ENCODE data around the gene CYB5RL.
A peak's percentile ranks its signal among the peaks of the same experiment; 100 is the strongest.

Gene CYB5RL

DNA sequence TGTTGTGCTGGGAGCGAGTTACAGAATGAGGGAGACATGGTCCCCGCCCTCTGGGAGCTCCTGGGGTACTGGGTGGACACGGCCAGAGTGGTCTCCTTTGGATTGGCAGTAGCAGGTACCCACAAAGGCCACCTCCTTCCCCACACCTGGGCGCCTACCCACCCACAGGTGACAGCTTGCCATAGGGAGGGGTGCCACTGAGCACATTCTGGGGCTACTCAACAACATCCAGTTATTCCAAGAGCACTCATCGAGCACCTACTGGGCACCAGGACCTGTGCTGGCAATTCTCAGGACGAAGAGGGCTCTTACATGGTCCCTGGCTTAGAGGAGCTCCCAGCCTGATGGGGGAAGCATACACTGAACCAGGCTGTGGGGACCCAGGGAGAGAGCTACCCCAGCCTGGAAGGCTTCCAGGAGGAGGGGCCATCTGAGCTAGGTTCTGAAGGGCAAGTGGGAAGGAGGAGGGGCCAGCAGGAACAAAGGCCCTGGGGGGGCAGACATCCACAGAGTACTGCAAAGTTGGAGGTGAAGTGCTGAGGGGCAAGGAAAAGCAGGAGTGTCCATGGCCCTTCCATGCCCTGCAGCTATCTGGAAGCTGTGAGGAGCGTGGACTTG lies 22.1 kb upstream of the CYB5RL start:
- H3K9ac ChIP-seq (ENCODE audit: low read depth, low read length), result no peak overlapping the region
- DNase-seq (peak; percentile 40), ATAC-seq (ENCODE audit: insufficient read depth, low read depth) (peak; percentile 49; the same call in 2 of the 3 replicates)
- H3K4me1 ChIP-seq (ENCODE audit: insufficient read depth, low read length), result no peaks in the 10 kb centered on the region
- H3K27me3 ChIP-seq (ENCODE audit: insufficient read depth, low read length, poor library complexity), result no peaks in the 10 kb centered on the region
- peaks cover 61% of the 10 kb centered on the region for H3K36me3 ChIP-seq (ENCODE audit: insufficient read depth, low read length)
- H3K79me2 ChIP-seq (ENCODE audit: insufficient read depth, low read length), result no peaks in the 10 kb centered on the region
- peaks cover 12% of the 10 kb centered on the region; the same call in 1 of the 2 replicates for H4K20me1 ChIP-seq (ENCODE audit: insufficient read depth, low read length)
- TF ChIP-seq EZH2 (IDR thresholded peaks at IDR 0.05; ENCODE audit: borderline replicate concordance, low read depth, low read length, severe bottlenecking), result no peak
- TF ChIP-seq, protein P1, sequence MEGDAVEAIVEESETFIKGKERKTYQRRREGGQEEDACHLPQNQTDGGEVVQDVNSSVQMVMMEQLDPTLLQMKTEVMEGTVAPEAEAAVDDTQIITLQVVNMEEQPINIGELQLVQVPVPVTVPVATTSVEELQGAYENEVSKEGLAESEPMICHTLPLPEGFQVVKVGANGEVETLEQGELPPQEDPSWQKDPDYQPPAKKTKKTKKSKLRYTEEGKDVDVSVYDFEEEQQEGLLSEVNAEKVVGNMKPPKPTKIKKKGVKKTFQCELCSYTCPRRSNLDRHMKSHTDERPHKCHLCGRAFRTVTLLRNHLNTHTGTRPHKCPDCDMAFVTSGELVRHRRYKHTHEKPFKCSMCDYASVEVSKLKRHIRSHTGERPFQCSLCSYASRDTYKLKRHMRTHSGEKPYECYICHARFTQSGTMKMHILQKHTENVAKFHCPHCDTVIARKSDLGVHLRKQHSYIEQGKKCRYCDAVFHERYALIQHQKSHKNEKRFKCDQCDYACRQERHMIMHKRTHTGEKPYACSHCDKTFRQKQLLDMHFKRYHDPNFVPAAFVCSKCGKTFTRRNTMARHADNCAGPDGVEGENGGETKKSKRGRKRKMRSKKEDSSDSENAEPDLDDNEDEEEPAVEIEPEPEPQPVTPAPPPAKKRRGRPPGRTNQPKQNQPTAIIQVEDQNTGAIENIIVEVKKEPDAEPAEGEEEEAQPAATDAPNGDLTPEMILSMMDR (IDR thresholded peaks at IDR 0.05; ENCODE audit: borderline replicate concordance, extremely low read depth, low read length, poor library complexity, severe bottlenecking), result no peak
- H2AFZ ChIP-seq (ENCODE audit: low read depth, low read length), result no peak overlapping the region
- no peak overlapping the region for H3K27ac ChIP-seq (ENCODE audit: low read length)
- no peaks in the 10 kb centered on the region for H3K9me3 ChIP-seq (ENCODE audit: insufficient read depth, low read length, severe bottlenecking)
- no peak overlapping the region for H3K4me2 ChIP-seq (ENCODE audit: insufficient read depth, low read length)
- H3K4me3 ChIP-seq (ENCODE audit: low read depth in 1 of 2, low read length in 2 of 2), result no peak overlapping the region

DNA sequence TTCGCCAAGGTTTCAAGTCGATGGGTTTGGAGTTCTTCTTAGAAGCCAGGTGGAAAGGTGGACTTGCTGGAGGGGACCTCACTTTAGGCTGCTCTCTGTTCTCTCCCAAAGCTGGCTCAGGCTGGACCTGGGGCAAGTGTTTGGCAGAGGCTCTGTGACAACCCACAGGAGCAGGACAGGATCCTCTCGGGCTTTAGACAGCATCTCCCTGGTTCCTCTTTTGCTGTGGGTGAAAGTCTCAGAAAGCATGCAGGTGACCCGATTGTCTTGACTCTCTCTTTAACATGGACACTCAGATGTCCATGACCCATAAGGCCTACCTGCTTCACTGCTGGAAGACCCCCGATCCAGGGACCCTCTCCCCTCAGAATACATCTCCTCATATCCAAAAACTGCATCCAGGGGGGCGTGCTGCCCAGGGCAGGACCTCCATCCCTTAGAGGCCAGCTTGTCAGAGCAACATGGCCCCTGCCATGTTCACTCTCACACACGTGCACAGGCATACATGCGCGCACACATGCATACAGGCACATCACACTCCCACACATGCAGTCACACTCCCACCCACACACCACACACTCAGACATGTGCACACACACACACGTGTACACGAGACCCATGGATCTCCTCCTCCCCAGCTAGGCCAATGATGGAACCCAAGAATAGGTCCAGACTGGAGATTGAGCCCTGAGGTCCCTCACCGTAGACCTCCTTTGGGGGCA lies 21.4 kb upstream of the CYB5RL start:
- Histone ChIP-seq H3K4me2 (ENCODE audit: insufficient read depth, low read length) (no peak overlapping the region), H3K4me3 (ENCODE audit: low read depth in 1 of 2, low read length in 2 of 2) (no peak overlapping the region)

DNA sequence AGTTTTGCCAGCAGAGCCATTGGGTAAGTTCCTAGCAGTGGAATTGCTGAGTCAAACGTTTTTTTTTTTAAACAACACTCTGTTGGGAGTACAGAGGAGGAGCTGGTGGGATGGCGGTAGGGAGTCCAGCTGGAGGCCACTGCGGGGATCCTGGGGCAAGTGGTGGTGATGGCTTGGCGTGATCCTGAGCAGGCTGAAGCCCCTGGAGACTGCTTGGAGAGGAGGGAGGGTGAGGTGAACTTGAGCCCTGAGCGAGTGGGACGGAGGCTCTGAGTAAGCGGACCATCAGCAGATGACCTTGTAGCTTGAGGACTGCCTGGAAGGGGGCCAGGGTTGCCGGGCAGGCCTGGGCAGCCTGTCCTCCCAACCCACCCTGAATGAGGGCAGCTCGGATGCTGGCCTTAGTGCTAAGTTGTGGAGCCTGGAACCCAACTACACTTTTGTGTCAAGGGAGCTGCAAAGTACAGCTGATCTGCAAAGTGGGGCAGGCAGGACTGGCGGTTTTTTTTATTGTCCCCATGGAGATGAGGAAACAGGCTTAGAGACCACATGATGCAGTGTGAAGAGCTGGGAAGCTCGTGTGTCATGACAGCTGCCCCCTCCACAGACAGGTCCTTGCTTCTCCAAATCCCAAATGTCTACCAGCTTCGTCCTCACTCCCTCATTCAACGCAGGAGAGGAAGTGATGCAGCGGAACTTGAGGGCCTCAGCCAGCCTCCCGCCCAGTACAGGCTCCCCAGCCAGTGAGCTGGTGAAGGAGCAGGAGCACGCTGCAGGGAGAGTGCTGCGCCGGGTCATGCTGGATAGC lies 20.4 kb upstream of the CYB5RL start:
- Histone ChIP-seq H3K27ac (ENCODE audit: low read length) (no peak overlapping the region), H3K4me3 (ENCODE audit: low read depth in 1 of 2, low read length in 2 of 2) (no peak overlapping the region), H2AFZ (ENCODE audit: low read depth, low read length) (no peak overlapping the region), H4K20me1 (ENCODE audit: insufficient read depth, low read length) (peaks cover 12% of the 10 kb centered on the region; the same call in 1 of the 2 replicates), H3K9me3 (ENCODE audit: insufficient read depth, low read length, severe bottlenecking) (no peaks in the 10 kb centered on the region), H3K4me2 (ENCODE audit: insufficient read depth, low read length) (no peak overlapping the region), H3K9ac (ENCODE audit: low read depth, low read length) (no peak overlapping the region), H3K36me3 (ENCODE audit: insufficient read depth, low read length) (peaks cover 68% of the 10 kb centered on the region), H3K27me3 (ENCODE audit: insufficient read depth, low read length, poor library complexity) (no peaks in the 10 kb centered on the region), H3K4me1 (ENCODE audit: insufficient read depth, low read length) (no peaks in the 10 kb centered on the region), H3K79me2 (ENCODE audit: insufficient read depth, low read length) (no peaks in the 10 kb centered on the region)
- no peak for DNase-seq
- ATAC-seq (ENCODE audit: insufficient read depth, low read depth), result no peak
- no peak for TF ChIP-seq EZH2 (IDR thresholded peaks at IDR 0.05; ENCODE audit: borderline replicate concordance, low read depth, low read length, severe bottlenecking)
- TF ChIP-seq, protein P1 (IDR thresholded peaks at IDR 0.05; ENCODE audit: borderline replicate concordance, extremely low read depth, low read length, poor library complexity, severe bottlenecking), result no peak

More for the DNA sequence above, 21.4 kb upstream of the CYB5RL start:
- ATAC-seq (ENCODE audit: insufficient read depth, low read depth) (peak; percentile 8; the same call in 1 of the 3 replicates), DNase-seq (no peak)
- Histone ChIP-seq H4K20me1 (ENCODE audit: insufficient read depth, low read length) (peaks cover 12% of the 10 kb centered on the region; the same call in 1 of the 2 replicates), H3K9ac (ENCODE audit: low read depth, low read length) (no peak overlapping the region), H3K79me2 (ENCODE audit: insufficient read depth, low read length) (no peaks in the 10 kb centered on the region), H3K36me3 (ENCODE audit: insufficient read depth, low read length) (peaks cover 66% of the 10 kb centered on the region), H3K9me3 (ENCODE audit: insufficient read depth, low read length, severe bottlenecking) (no peaks in the 10 kb centered on the region), H3K27ac (ENCODE audit: low read length) (no peak overlapping the region), H3K4me1 (ENCODE audit: insufficient read depth, low read length) (no peaks in the 10 kb centered on the region), H2AFZ (ENCODE audit: low read depth, low read length) (no peak overlapping the region), H3K27me3 (ENCODE audit: insufficient read depth, low read length, poor library complexity) (no peaks in the 10 kb centered on the region)
- no peak for TF ChIP-seq EZH2 (IDR thresholded peaks at IDR 0.05; ENCODE audit: borderline replicate concordance, low read depth, low read length, severe bottlenecking)
- TF ChIP-seq, protein P1 (IDR thresholded peaks at IDR 0.05; ENCODE audit: borderline replicate concordance, extremely low read depth, low read length, poor library complexity, severe bottlenecking), result no peak
